ENCODE data around the gene RFTN1. TPM values are rescaled to one million over a fixed set of nuclear protein-coding genes. Genes with fewer than 3 reads are reported as not detected.

The RFTN1 gene
- total RNA-seq, 4 donors from 2014 or later = 10.3 to 26.9 (median 22.3) TPM

DNA sequence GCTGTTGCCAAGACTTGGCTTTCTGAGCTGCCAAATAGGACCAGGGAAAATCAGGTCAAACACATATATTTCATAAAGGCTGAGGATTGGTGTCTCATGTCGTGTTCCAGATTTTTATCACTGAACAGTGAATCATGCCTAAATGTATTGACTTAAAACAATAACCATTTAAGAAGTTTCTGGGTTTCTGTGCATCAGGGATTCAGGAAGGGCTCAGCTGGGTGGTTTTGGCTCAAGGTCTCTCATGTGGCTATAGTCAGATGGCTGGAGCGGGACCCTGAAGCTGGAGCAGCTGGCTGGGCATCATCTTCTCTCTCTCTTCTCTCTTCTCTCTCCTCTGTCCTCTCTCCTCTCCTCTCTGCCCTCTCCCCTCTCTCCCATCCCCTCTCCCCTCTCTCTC, 10.7 kb upstream of the RFTN1 start:
- WGBS = 63% methylated on average over 2 of the region's 2 CpGs
- no peak for DNase-seq (ENCODE audit: low spot score in 2 of 2)
- Histone ChIP-seq H3K4me1 (no peaks in the 10 kb centered on the region), H3K4me3 (no peak overlapping the region), H3K27ac (no peak overlapping the region), H3K27me3 (no peaks in the 10 kb centered on the region), H3K36me3 (no peaks in the 10 kb centered on the region), H3K9me3 (no peaks in the 10 kb centered on the region)
- TF ChIP-seq EP300 (IDR thresholded peaks at IDR 0.05) = no peak
- no peak for TF ChIP-seq POLR2AphosphoS5 (IDR thresholded peaks at IDR 0.05)
- TF ChIP-seq, protein P1, sequence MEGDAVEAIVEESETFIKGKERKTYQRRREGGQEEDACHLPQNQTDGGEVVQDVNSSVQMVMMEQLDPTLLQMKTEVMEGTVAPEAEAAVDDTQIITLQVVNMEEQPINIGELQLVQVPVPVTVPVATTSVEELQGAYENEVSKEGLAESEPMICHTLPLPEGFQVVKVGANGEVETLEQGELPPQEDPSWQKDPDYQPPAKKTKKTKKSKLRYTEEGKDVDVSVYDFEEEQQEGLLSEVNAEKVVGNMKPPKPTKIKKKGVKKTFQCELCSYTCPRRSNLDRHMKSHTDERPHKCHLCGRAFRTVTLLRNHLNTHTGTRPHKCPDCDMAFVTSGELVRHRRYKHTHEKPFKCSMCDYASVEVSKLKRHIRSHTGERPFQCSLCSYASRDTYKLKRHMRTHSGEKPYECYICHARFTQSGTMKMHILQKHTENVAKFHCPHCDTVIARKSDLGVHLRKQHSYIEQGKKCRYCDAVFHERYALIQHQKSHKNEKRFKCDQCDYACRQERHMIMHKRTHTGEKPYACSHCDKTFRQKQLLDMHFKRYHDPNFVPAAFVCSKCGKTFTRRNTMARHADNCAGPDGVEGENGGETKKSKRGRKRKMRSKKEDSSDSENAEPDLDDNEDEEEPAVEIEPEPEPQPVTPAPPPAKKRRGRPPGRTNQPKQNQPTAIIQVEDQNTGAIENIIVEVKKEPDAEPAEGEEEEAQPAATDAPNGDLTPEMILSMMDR (IDR thresholded peaks at IDR 0.05) = no peak
- no peak for TF ChIP-seq POLR2A (IDR thresholded peaks at IDR 0.05)

DNA sequence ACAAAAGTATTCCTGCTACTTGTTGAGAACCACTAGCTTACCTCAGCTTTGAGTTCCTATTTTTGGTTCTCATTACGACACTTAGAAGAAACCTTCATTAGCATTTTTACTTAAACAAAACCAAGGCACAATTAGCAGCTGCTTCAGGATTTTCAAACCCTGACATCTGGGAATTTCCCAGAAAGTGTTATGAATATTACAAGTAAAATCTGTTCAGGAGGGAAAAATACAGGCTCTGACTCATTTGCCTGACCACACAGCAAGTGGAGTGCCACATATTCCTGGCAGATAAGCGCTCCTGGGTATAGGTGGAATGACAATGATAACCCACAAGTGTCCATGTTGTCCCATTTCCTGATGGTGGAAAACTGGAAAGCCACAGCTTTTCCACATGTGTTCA, 10.3 kb upstream of the RFTN1 start:
- Histone ChIP-seq H3K9me3 (no peaks in the 10 kb centered on the region), H3K27me3 (no peaks in the 10 kb centered on the region), H3K27ac (no peak overlapping the region), H3K4me1 (no peaks in the 10 kb centered on the region), H3K36me3 (no peaks in the 10 kb centered on the region), H3K4me3 (no peak overlapping the region)
- 73% methylated on average over 2 of the region's 2 CpGs for WGBS
- no peak for TF ChIP-seq EP300 (IDR thresholded peaks at IDR 0.05)
- no peak for TF ChIP-seq POLR2A (IDR thresholded peaks at IDR 0.05)
- no peak for TF ChIP-seq POLR2AphosphoS5 (IDR thresholded peaks at IDR 0.05)
- TF ChIP-seq, protein P1 (IDR thresholded peaks at IDR 0.05) = no peak
- DNase-seq (ENCODE audit: low spot score in 2 of 2) = no peak

DNA sequence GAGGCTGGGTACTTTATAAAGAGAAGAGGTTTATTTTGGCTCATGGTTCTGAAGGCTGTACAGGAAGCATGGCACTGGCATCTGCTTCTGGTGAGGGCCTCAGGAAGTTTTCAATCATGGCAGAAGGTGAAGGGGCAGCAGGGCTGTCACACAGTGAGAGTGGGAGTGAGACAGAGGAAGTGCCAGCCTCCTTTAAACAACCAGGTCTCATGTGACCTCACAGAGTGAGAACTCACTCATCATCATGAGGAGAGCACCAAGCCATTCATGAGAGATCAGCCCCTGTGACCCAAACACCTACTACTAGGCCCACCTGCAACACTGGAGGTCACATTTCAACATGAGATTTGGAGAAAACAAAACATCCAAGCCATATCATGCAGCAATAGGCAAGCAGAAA, 9.3 kb upstream of the RFTN1 start:
- Histone ChIP-seq H3K9me3 (no peaks in the 10 kb centered on the region), H3K27ac (no peak overlapping the region), H3K27me3 (no peaks in the 10 kb centered on the region), H3K36me3 (no peaks in the 10 kb centered on the region), H3K4me1 (no peaks in the 10 kb centered on the region), H3K4me3 (no peak overlapping the region)
- TF ChIP-seq, protein P1 (IDR thresholded peaks at IDR 0.05) = no peak
- TF ChIP-seq EP300 (IDR thresholded peaks at IDR 0.05) = no peak
- TF ChIP-seq POLR2A (IDR thresholded peaks at IDR 0.05) = no peak
- TF ChIP-seq POLR2AphosphoS5 (IDR thresholded peaks at IDR 0.05) = no peak
- no peak for DNase-seq (ENCODE audit: low spot score in 2 of 2)

DNA sequence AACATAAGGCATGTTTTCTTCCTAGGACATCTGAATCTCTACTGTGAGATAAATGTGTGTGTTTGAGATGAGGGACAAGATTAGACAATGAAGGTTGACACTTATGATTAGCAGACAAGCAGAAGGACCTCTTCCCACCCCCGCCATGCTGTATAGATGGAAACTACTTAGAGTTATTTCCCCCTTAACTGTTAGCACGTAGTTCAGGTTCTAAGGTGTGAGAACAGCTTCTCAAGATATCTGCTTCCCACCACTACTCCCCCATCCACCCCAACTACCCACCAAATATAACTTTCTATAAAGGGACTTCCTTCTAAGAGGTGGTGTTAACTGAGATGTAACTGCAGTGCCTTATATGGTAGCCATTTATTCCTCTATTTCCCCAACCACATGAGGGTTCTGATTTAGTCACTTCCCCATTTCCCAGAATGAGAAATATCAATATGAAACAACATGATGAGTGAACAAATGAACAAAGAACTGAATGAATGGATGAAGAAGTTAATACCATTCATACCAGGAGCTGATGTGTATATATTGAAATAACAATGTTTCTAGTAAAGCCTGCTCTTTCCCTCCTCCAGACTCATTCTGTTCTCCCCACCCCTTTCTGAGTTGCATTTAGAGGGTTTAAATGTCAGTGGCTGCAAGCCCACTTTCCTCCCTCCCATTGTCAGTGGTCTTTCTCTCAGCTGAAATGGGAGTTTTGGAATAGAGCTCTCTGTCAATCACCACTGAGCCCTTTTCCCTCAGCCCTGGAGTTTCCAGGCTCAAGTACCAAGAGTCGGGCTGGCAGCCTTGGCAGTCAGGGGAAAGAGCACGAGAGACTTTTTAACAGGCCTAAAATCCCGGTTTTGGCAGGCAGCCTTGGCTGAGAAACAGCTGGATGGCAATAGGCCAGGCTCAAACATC, 7.7 kb upstream of the RFTN1 start:
- no peak for DNase-seq (ENCODE audit: low spot score in 2 of 2)
- 52% methylated on average over 5 of the region's 5 CpGs for WGBS
- H3K27ac ChIP-seq = no peak overlapping the region
- peaks cover 4% of the 10 kb centered on the region for H3K4me1 ChIP-seq
- H3K9me3 ChIP-seq = no peaks in the 10 kb centered on the region
- H3K4me3 ChIP-seq = no peak overlapping the region
- TF ChIP-seq POLR2AphosphoS5 (IDR thresholded peaks at IDR 0.05) (no peak), EP300 (IDR thresholded peaks at IDR 0.05) (no peak), POLR2A (IDR thresholded peaks at IDR 0.05) (no peak)
- TF ChIP-seq, protein P1 (IDR thresholded peaks at IDR 0.05) = no peak
- H3K27me3 ChIP-seq = no peaks in the 10 kb centered on the region
- H3K36me3 ChIP-seq = no peaks in the 10 kb centered on the region

DNA sequence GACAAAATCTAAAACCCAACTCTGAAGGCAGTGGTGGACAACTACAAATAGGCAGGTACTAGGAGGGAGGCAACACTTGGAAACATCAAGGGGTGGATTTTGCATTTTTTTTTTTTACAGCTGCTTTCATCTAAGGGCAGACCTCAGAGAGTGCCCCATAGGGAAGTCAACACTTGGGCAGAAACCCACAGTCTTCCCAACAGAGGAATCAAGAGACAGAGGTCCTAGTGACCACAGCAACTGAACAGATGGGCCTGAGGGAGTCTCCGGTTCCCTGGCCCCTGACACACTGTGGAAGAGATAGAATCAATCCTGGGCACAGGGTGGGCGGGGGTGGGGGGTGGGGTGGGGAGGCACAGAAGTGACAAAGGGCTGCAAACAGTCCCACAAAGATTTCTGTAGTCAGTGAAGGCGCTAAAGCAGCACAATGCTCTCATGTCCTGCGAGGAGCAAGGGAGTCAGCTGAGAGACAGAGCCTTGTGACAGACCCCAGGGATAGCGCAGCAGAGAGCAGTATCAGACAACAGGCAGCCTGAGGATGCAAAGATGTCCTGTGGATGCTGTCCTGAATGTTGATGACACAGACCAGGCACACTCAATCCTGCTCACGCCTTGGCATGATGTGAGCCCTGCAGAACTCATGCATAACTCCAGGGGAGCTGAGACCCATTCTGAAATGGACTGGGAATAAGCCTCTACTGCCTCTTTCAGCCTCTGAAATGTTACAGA, 6.9 kb upstream of the RFTN1 start:
- no peak for TF ChIP-seq POLR2AphosphoS5 (IDR thresholded peaks at IDR 0.05)
- TF ChIP-seq EP300 (IDR thresholded peaks at IDR 0.05) = no peak
- TF ChIP-seq, protein P1 (IDR thresholded peaks at IDR 0.05) = no peak
- TF ChIP-seq POLR2A (IDR thresholded peaks at IDR 0.05) = no peak
- WGBS = 84% methylated on average over 5 of the region's 6 CpGs

More for the DNA sequence above, 6.9 kb upstream of the RFTN1 start:
- no peak for DNase-seq (ENCODE audit: low spot score in 2 of 2)
- H3K27me3 ChIP-seq = no peaks in the 10 kb centered on the region
- H3K9me3 ChIP-seq = no peaks in the 10 kb centered on the region
- no peak overlapping the region for H3K4me3 ChIP-seq
- peaks cover 4% of the 10 kb centered on the region for H3K4me1 ChIP-seq
- H3K27ac ChIP-seq = no peak overlapping the region
- H3K36me3 ChIP-seq = no peaks in the 10 kb centered on the region

All from suprapubic skin (tissue), 4 donors.